HG02885 (cell line): ENCODE data around the gene OPA3.

Experiments
- ATAC-seq: cut with Tn5 transposase; IDR thresholded peaks from one replicate; pipeline ENCODE4 v1.9.1; 2021; ENCODE audit warnings: mild to moderate bottlenecking; ENCODE audit not compliant: unreplicated experiment, poor library complexity

The OPA3 gene

GRCh38 chr19:45599286-45599685 lies 14.7 kb upstream of the OPA3 start:
- no peak for ATAC-seq

- ATAC-seq = no peak
Observed at GRCh38 chr19:45598267-45599001, 13.8 kb upstream of the OPA3 start.

- no peak for ATAC-seq
Observed at GRCh38 chr19:45597425-45598111, 13.0 kb upstream of the OPA3 start.

- ATAC-seq = no peak
Observed at GRCh38 chr19:45595814-45596213, 11.2 kb upstream of the OPA3 start.

- ATAC-seq = no peak
Observed at GRCh38 chr19:45593520-45593919, 8.9 kb upstream of the OPA3 start.

- ATAC-seq = no peak
Observed at GRCh38 chr19:45592366-45592765, 7.8 kb upstream of the OPA3 start.

- ATAC-seq = no peak
Observed at GRCh38 chr19:45591638-45592005, 7.0 kb upstream of the OPA3 start.

GRCh38 chr19:45591004-45591637 lies 6.5 kb upstream of the OPA3 start:
- ATAC-seq = no peak

GRCh38 chr19:45590300-45591003 lies 5.8 kb upstream of the OPA3 start:
- ATAC-seq = no peak

GRCh38 chr19:45589768-45590167 lies 5.2 kb upstream of the OPA3 start:
- no peak for ATAC-seq

GRCh38 chr19:45587873-45588272 lies 3.3 kb upstream of the OPA3 start:
- no peak for ATAC-seq

GRCh38 chr19:45585158-45585577 lies 566 bp upstream of the OPA3 start:
- no peak for ATAC-seq

GRCh38 chr19:45581576-45581975 lies 3.0 kb downstream of the OPA3 start:
- ATAC-seq = no peak

GRCh38 chr19:45578861-45579260 lies 5.7 kb downstream of the OPA3 start:
- no peak for ATAC-seq

- ATAC-seq = no peak
Observed at GRCh38 chr19:45577111-45577905, 7.3 kb downstream of the OPA3 start.

GRCh38 chr19:45576682-45577081 lies 7.9 kb downstream of the OPA3 start:
- no peak for ATAC-seq

- no peak for ATAC-seq
Observed at GRCh38 chr19:45575216-45575615, 9.4 kb downstream of the OPA3 start.

- ATAC-seq = no peak
Observed at GRCh38 chr19:45574526-45574925, 10.1 kb downstream of the OPA3 start.

- no peak for ATAC-seq
Observed at GRCh38 chr19:45571457-45572220, 13.0 kb downstream of the OPA3 start.
